Esophagus squamous epithelium (tissue), 4 donors: ENCODE measurements around the gene MRPS24.

Experiments
- CTCF ChIP-seq, 6 experiments: fragments of 450-650 bp in 4 of 6; fragments of 200-600 bp in 2 of 6; sonication (generic) in 2 of 6; IDR thresholded peaks; one replicate each; pipeline ENCODE4 v1.5.1; 2016 to 2019; ENCODE audit warnings: antibody characterized with exemption in 6 of 6, mild to moderate bottlenecking in 4 of 6, moderate library complexity in 4 of 6
- POLR2A ChIP-seq, 4 donors: fragments of 450-650 bp; IDR thresholded peaks; one replicate each; pipeline ENCODE4 v1.6.1; 2017; ENCODE audit warnings: antibody characterized with exemption in 4 of 4, mild to moderate bottlenecking in 4 of 4, moderate library complexity in 3 of 4

GRCh38 chr7:43847496-43847895 is 21.8 kb downstream of the MRPS24 start:
- TF ChIP-seq CTCF (IDR thresholded peaks at IDR 0.05) (no peak), POLR2A (IDR thresholded peaks at IDR 0.05) (no peak)
